ENCODE results near the gene AMN1. TPM values are rescaled to one million over a fixed set of nuclear protein-coding genes. Genes with fewer than 3 reads are reported as not detected.

The AMN1 gene
- total and polyA plus RNA-seq, 2 of the 13 experiments (the other 11 are each of a cell fraction or from before 2014, with no cell fraction given): 7.5 to 26.5 TPM

DNA sequence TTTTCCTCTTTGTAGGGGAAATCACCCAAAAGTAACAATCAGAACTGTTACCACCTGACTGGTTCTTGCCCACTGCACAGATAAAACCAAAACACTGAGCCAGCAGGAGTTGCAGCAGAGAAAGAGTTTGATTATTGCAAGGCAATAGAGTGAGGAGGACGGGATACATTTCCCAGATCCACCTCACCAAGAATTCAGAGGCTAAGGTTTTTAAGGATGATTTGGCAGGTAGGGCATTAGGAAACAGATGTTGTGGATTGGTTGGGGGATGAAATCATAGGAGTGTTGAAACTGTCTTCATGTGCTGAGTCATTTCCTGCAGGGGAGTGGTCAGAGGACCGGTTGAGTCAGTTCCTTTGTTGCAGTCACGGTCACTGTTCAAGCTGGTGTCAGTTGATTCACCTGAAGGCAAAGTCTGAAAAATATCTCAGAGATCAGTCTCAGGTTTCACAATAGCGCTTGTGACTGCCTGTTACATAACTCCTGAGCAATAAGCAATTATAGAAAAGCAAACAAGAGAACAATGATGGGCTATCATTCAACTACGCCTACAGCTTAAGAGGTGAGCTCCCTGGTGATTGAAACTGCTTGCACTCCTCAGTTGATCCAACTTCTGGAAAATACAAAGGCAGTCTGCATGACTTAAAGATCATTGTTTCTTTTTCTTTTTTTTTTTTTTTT is 20.3 kb upstream of the AMN1 start (continued):
- TF ChIP-seq, protein P1, sequence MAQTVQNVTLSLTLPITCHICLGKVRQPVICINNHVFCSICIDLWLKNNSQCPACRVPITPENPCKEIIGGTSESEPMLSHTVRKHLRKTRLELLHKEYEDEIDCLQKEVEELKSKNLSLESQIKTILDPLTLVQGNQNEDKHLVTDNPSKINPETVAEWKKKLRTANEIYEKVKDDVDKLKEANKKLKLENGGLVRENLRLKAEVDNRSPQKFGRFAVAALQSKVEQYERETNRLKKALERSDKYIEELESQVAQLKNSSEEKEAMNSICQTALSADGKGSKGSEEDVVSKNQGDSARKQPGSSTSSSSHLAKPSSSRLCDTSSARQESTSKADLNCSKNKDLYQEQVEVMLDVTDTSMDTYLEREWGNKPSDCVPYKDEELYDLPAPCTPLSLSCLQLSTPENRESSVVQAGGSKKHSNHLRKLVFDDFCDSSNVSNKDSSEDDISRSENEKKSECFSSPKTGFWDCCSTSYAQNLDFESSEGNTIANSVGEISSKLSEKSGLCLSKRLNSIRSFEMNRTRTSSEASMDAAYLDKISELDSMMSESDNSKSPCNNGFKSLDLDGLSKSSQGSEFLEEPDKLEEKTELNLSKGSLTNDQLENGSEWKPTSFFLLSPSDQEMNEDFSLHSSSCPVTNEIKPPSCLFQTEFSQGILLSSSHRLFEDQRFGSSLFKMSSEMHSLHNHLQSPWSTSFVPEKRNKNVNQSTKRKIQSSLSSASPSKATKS (CRISPR knock-in tag; IDR thresholded peaks at IDR 0.05): 0 out of 2 replicates have a peak, but pooled peaks have one; percentile 25
- peak; percentile 86 for TF ChIP-seq KAT8 (CRISPR knock-in tag; IDR thresholded peaks at IDR 0.05)
- TF ChIP-seq ZNF256 (CRISPR knock-in tag; conservative IDR thresholded peaks at IDR 0.05): peak; percentile 21; the same call in 1 of the 2 replicates
- TF ChIP-seq HHEX (CRISPR knock-in tag; IDR thresholded peaks at IDR 0.05): peak; percentile 92
- TF ChIP-seq SMAD9 (CRISPR knock-in tag; IDR thresholded peaks at IDR 0.05): no peak
- TF ChIP-seq SMARCE1 (IDR thresholded peaks at IDR 0.05; ENCODE audit: borderline replicate concordance): no peak
- TF ChIP-seq, protein P2, sequence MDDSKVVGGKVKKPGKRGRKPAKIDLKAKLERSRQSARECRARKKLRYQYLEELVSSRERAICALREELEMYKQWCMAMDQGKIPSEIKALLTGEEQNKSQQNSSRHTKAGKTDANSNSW (CRISPR knock-in tag; IDR thresholded peaks at IDR 0.05; ENCODE audit: borderline replicate concordance): no peak
- TF ChIP-seq HES4 (CRISPR knock-in tag; IDR thresholded peaks at IDR 0.05; ENCODE audit: borderline replicate concordance): no peak
- TF ChIP-seq REPIN1 (CRISPR knock-in tag; IDR thresholded peaks at IDR 0.05; ENCODE audit: borderline replicate concordance, low read depth): peak; percentile 90
- no peak for TF ChIP-seq ZNF296 (CRISPR knock-in tag; conservative IDR thresholded peaks at IDR 0.05)
- peak; percentile 96 for TF ChIP-seq ZNF124 (CRISPR knock-in tag; IDR thresholded peaks at IDR 0.05)
- TF ChIP-seq CBX1 (IDR thresholded peaks at IDR 0.05; ENCODE audit: low read depth): peak; percentile 48
- TF ChIP-seq ZNF17 (CRISPR knock-in tag; IDR thresholded peaks at IDR 0.05): no peak
- no peak for TF ChIP-seq ZNF484 (CRISPR knock-in tag; IDR thresholded peaks at IDR 0.05; ENCODE audit: borderline replicate concordance, low read depth)
- TF ChIP-seq SIN3A (IDR thresholded peaks at IDR 0.05; ENCODE audit: borderline replicate concordance, low read depth, low read length): no peak
- peak; percentile 64 for TF ChIP-seq ZNF24 (IDR thresholded peaks at IDR 0.05)
- TF ChIP-seq ZBTB7A (CRISPR knock-in tag; IDR thresholded peaks at IDR 0.05): no peak
- TF ChIP-seq ZNF652 (CRISPR knock-in tag; IDR thresholded peaks at IDR 0.05; ENCODE audit: borderline replicate concordance, low read depth): no peak; the same call in 1 of the 2 replicates
- no peak for TF ChIP-seq THAP9 (CRISPR knock-in tag; IDR thresholded peaks at IDR 0.05; ENCODE audit: borderline replicate concordance)
- no peak for TF ChIP-seq ZFP41 (CRISPR knock-in tag; IDR thresholded peaks at IDR 0.05; ENCODE audit: borderline replicate concordance)

Measured in HepG2 (cell line).